Endothelial cell of umbilical vein (primary cell): ENCODE data around the gene AK8. TPM values are rescaled to one million over a fixed set of nuclear protein-coding genes. Genes with fewer than 3 reads are reported as not detected.

Source experiments
- BruUV-seq: library from RNA; stranded (reverse); fragments of 400-500 nt; replicated peaks from 2 replicates; lab custom pipeline; 2021; lab: Mats Ljungman, UMichigan
- CTCF ChIA-PET: fragments of 300-600, 350-600 bp; sonication (Branson Sonifier 250); formaldehyde crosslinking; loops from one replicate; lab custom pipeline; 2021; ENCODE audit warnings: antibody characterized with exemption, inconsistent platforms; lab: Charles Lee
- POLR2A ChIA-PET: fragments of 300-600, 350-600 bp; sonication (Branson Sonifier 250); formaldehyde crosslinking; loops from one replicate; lab custom pipeline; 2021; ENCODE audit warnings: antibody characterized with exemption, inconsistent platforms; lab: Charles Lee
- DNase-seq: peaks from one replicate; pipeline ENCODE4 v3.0.0-alpha.2; 2011; ENCODE audit warnings: low read depth, low spot score
- FAIRE-seq: peaks from 2 replicates; lab custom pipeline; 2011; peaks lifted over from hg19 to GRCh38; lab: Jason Lieb, UNC
- H2AFZ ChIP-seq: 2 replicates; pipeline ENCODE4 v1.6.0; 2012; ENCODE audit warnings: low read depth, low read length, control low read depth, inconsistent platforms
- H3K27ac ChIP-seq: 2 replicates; pipeline ENCODE4 v1.5.1; 2011; ENCODE audit warnings: low read depth, mild to moderate bottlenecking, control low read depth, low read length, moderate library complexity; ENCODE audit not compliant: insufficient read depth
- H3K27me3 ChIP-seq, 2 experiments: 2 replicates each; pipeline versions ENCODE4 v1.6.0 to v1.6.1; 2011; ENCODE audit warnings: low read length in 2 of 2, mixed read lengths in 1 of 2; ENCODE audit not compliant: control insufficient read depth in 2 of 2, insufficient read depth in 2 of 2
- H3K36me3 ChIP-seq, 2 experiments: 2 replicates in 1 of 2; 3 replicates in 1 of 2; pipeline ENCODE4 v1.5.1; 2011; ENCODE audit warnings: low read length in 2 of 2, mild to moderate bottlenecking in 1 of 2, moderate library complexity in 1 of 2; ENCODE audit not compliant: control insufficient read depth in 2 of 2, insufficient read depth in 2 of 2; ENCODE audit errors: extremely low read depth in 1 of 2
- H3K4me1 ChIP-seq: 3 replicates; pipeline ENCODE4 v1.5.1; 2011; ENCODE audit warnings: mild to moderate bottlenecking, low read length; ENCODE audit not compliant: control insufficient read depth, insufficient read depth; ENCODE audit errors: extremely low read depth
- H3K4me2 ChIP-seq: 2 replicates; pipeline ENCODE4 v1.6.1; 2011; ENCODE audit warnings: low read length, control low read depth, mixed read lengths; ENCODE audit not compliant: insufficient read depth
- H3K4me3 ChIP-seq, 3 experiments: fragments of 200-600 bp in 1 of 3; sonication (generic), shearing (Covaris generic) in 1 of 3; replicated peaks in 1 of 3; 2 replicates each; pipeline ENCODE4 v1.5.1; 2011 to 2016; ENCODE audit warnings: control low read depth in 3 of 3, low read length in 3 of 3, mild to moderate bottlenecking in 2 of 3, inconsistent platforms in 1 of 3, low read depth in 1 of 3, moderate library complexity in 1 of 3; ENCODE audit not compliant: insufficient read depth in 1 of 3
- H3K79me2 ChIP-seq: 2 replicates; pipeline ENCODE4 v1.6.0; 2012; ENCODE audit warnings: low read length, inconsistent platforms; ENCODE audit not compliant: control insufficient read depth, insufficient read depth
- H3K9ac ChIP-seq: replicated peaks from 2 replicates; pipeline ENCODE3; 2011; ENCODE audit warnings: low read length, control low read depth; ENCODE audit not compliant: insufficient read depth; ENCODE audit errors: extremely low read depth
- H3K9me1 ChIP-seq: replicated peaks from 3 replicates; pipeline ENCODE4 v1.6.0; 2011; ENCODE audit warnings: mild to moderate bottlenecking, low read length; ENCODE audit not compliant: control insufficient read depth, insufficient read depth; ENCODE audit errors: extremely low read depth
- H3K9me3 ChIP-seq: replicated peaks from 2 replicates; pipeline ENCODE4 v1.5.1; 2012; ENCODE audit warnings: low read length, inconsistent platforms; ENCODE audit not compliant: control insufficient read depth, insufficient read depth
- H4K20me1 ChIP-seq: replicated peaks from 2 replicates; pipeline ENCODE3; 2011; ENCODE audit warnings: mild to moderate bottlenecking, low read length; ENCODE audit not compliant: control insufficient read depth, insufficient read depth; ENCODE audit errors: extremely low read depth
- CTCF ChIP-seq, 2 donors: IDR thresholded peaks; 1 replicate in 1 of 2; 2 replicates in 1 of 2; pipeline ENCODE4 v1.5.1; 2011; ENCODE audit warnings: low read length in 2 of 2, mild to moderate bottlenecking in 2 of 2, moderate library complexity in 2 of 2, control low read depth in 1 of 2, inconsistent platforms in 1 of 2, low read depth in 1 of 2; ENCODE audit not compliant: insufficient read depth in 1 of 2; ENCODE audit errors: extremely low read depth in 1 of 2
- EZH2 ChIP-seq: IDR thresholded peaks from 2 replicates; pipeline ENCODE4 v1.6.1; 2012; ENCODE audit warnings: borderline replicate concordance, low read depth, mild to moderate bottlenecking, moderate library complexity, low read length, inconsistent platforms; ENCODE audit not compliant: severe bottlenecking
- FOS ChIP-seq: IDR thresholded peaks from 2 replicates; pipeline ENCODE4 v1.6.1; 2011; ENCODE audit warnings: mild to moderate bottlenecking, low read length, moderate library complexity, borderline replicate concordance; ENCODE audit not compliant: insufficient read depth
- GATA2 ChIP-seq: IDR thresholded peaks from 2 replicates; pipeline ENCODE4 v1.7.0; 2011; ENCODE audit warnings: low read depth, mild to moderate bottlenecking, moderate library complexity, mixed read lengths, low read length; ENCODE audit not compliant: insufficient read length, insufficient read depth
- JUN ChIP-seq: IDR thresholded peaks from 2 replicates; pipeline ENCODE4 v1.6.1; 2011; ENCODE audit warnings: borderline replicate concordance, low read depth; ENCODE audit not compliant: insufficient read length, insufficient read depth
- MAX ChIP-seq: IDR thresholded peaks from 2 replicates; pipeline ENCODE4 v1.6.1; 2011; ENCODE audit not compliant: insufficient read depth, insufficient read length
- MYC ChIP-seq: IDR thresholded peaks from one replicate; pipeline ENCODE4 v1.6.1; 2011; ENCODE audit warnings: mild to moderate bottlenecking, low read depth, low read length
- POLR2A ChIP-seq: IDR thresholded peaks from 2 replicates; pipeline ENCODE4 v1.6.1; 2012; ENCODE audit warnings: low read depth, mild to moderate bottlenecking, control low read depth, low read length
- POLR2AphosphoS5 ChIP-seq: IDR thresholded peaks from 2 replicates; pipeline ENCODE4 v1.6.1; 2012; ENCODE audit warnings: low read depth, mild to moderate bottlenecking, control low read depth, low read length, moderate library complexity; ENCODE audit not compliant: insufficient read depth
- dilution Hi-C: fragments of 300-500 bp; cut with MboI; formaldehyde crosslinking; loops from one replicate; pipeline ENCODE4 v1.15.0; 2019; ENCODE audit warnings: low sequenced_read_pairs; ENCODE audit not compliant: extremely low pct_ligation_motif_present
- intact Hi-C: fragments of 100-400 bp; cut with micrococcal nuclease; formaldehyde crosslinking; loops from one replicate; pipeline ENCODE4 v1.10.0; 2022
- polyA plus RNA-seq, 4 experiments: library from polyadenylated mRNA; depleted of rRNA in 3 of 4; stranded (reverse) in 3 of 4; unstranded in 1 of 4; fragments of >200 nt; gene quantifications; 2 replicates each; pipeline versions ENCODE4 v1.2.1 to v1.2.3, GENCODE V29; 2011 to 2012; ENCODE audit warnings: missing spikeins in 1 of 4
- total RNA-seq: library from RNA; stranded (reverse); gene quantifications from 2 replicates; pipeline ENCODE4 v1.2.3, GENCODE V29; 2021

AK8 gene
- total and polyA plus RNA-seq, 2 donors (not counting 3 experiments of a cell fraction or from before 2014, with no cell fraction given) = 0.06 TPM; not detected in 1

- no peak overlapping the region for H3K4me3 ChIP-seq
- H3K9me3 ChIP-seq = no peaks in the 10 kb centered on the region
- POLR2A ChIA-PET = no interaction called here
- no peaks in the 10 kb centered on the region for H3K79me2 ChIP-seq
- H4K20me1 ChIP-seq = no peaks in the 10 kb centered on the region
- no peak for FAIRE-seq
- CTCF ChIA-PET = no interaction called here
- intact Hi-C loops (no loop called here), dilution Hi-C loops (no loop called here)
- no peaks in the 10 kb centered on the region for H3K36me3 ChIP-seq
- no peak overlapping the region for H3K9ac ChIP-seq
- no peak overlapping the region for H3K27ac ChIP-seq
- no peaks in the 10 kb centered on the region for H3K9me1 ChIP-seq
- TF ChIP-seq EZH2 (no peak), MAX (no peak), CTCF (IDR thresholded peaks at IDR 0.05; ENCODE audit: extremely low read depth in 1 of 2, insufficient read depth in 1 of 2, low read depth in 1 of 2, low read length in 2 of 2) (no peak), POLR2AphosphoS5 (no peak), FOS (no peak), POLR2A (no peak), GATA2 (no peak), MYC (no peak), JUN (no peak)
- H3K4me2 ChIP-seq = no peak overlapping the region
- no peak for DNase-seq
- H3K27me3 ChIP-seq = peaks cover 5 to 17% of the 10 kb centered on the region in 2 experiments
- no peak overlapping the region for H2AFZ ChIP-seq
- no peaks in the 10 kb centered on the region for H3K4me1 ChIP-seq
- BruUV-seq = no TSS peak
Measured at GRCh38 chr9:132791699-132792240, 86.3 kb downstream of the AK8 start.
